ENCODE data around the gene ISX. TPM values are rescaled to one million over a fixed set of nuclear protein-coding genes. Genes with fewer than 3 reads are reported as not detected.

The ISX gene
- total RNA-seq, 1 experiment from 2014 or later: not detected

DNA sequence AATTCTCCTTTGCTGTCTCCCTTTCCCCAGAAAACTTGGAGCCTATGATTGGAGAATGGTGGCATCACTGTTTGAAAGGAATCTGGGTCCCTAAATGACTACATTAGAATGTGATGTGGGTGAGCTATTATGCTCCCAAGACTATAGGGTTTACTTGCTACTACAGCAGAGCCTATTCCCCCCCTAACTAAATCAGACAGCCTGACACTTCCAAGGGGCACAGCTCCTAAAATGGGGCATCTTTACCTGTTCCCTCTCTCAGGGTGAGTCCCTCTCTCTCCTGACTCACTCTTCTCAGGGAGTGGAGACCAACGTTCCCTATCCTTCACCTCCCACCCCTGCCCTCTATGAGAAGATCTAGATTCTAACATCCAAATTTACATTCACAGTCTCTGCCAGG, 775 bp upstream of the ISX start:
- DNase-seq (ENCODE audit: low spot score): no peak
- H3K27ac Mint-ChIP-seq: no peak overlapping the region
- no peaks in the 10 kb centered on the region for H3K36me3 Mint-ChIP-seq
- no peaks in the 10 kb centered on the region; the same call in 1 of the 2 replicates for H3K9me3 Mint-ChIP-seq
- no peak for ATAC-seq
- H3K27me3 Mint-ChIP-seq (ENCODE audit: low read depth): no peaks in the 10 kb centered on the region
- ChIA-PET POLR2A (no interaction called here), CTCF (no interaction called here)
- H3K4me1 Mint-ChIP-seq: 0 out of 2 replicates have a peak, but pooled peaks cover 3% of the 10 kb centered on the region
- no peak for TF ChIP-seq NFATC4 (CRISPR knock-in tag; IDR thresholded peaks at IDR 0.05)
- no peak for TF ChIP-seq NR3C1 (CRISPR knock-in tag; conservative IDR thresholded peaks at IDR 0.05; ENCODE audit: low read depth)
- TF ChIP-seq, protein P1, sequence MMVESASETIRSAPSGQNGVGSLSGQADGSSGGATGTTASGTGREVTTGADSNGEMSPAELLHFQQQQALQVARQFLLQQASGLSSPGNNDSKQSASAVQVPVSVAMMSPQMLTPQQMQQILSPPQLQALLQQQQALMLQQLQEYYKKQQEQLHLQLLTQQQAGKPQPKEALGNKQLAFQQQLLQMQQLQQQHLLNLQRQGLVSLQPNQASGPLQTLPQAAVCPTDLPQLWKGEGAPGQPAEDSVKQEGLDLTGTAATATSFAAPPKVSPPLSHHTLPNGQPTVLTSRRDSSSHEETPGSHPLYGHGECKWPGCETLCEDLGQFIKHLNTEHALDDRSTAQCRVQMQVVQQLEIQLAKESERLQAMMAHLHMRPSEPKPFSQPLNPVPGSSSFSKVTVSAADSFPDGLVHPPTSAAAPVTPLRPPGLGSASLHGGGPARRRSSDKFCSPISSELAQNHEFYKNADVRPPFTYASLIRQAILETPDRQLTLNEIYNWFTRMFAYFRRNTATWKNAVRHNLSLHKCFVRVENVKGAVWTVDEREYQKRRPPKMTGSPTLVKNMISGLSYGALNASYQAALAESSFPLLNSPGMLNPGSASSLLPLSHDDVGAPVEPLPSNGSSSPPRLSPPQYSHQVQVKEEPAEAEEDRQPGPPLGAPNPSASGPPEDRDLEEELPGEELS (CRISPR knock-in tag; IDR thresholded peaks at IDR 0.05): no peak
- TF ChIP-seq, protein P2, sequence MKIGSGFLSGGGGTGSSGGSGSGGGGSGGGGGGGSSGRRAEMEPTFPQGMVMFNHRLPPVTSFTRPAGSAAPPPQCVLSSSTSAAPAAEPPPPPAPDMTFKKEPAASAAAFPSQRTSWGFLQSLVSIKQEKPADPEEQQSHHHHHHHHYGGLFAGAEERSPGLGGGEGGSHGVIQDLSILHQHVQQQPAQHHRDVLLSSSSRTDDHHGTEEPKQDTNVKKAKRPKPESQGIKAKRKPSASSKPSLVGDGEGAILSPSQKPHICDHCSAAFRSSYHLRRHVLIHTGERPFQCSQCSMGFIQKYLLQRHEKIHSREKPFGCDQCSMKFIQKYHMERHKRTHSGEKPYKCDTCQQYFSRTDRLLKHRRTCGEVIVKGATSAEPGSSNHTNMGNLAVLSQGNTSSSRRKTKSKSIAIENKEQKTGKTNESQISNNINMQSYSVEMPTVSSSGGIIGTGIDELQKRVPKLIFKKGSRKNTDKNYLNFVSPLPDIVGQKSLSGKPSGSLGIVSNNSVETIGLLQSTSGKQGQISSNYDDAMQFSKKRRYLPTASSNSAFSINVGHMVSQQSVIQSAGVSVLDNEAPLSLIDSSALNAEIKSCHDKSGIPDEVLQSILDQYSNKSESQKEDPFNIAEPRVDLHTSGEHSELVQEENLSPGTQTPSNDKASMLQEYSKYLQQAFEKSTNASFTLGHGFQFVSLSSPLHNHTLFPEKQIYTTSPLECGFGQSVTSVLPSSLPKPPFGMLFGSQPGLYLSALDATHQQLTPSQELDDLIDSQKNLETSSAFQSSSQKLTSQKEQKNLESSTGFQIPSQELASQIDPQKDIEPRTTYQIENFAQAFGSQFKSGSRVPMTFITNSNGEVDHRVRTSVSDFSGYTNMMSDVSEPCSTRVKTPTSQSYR (CRISPR knock-in tag; IDR thresholded peaks at IDR 0.05): no peak
- TF ChIP-seq, protein P3, sequence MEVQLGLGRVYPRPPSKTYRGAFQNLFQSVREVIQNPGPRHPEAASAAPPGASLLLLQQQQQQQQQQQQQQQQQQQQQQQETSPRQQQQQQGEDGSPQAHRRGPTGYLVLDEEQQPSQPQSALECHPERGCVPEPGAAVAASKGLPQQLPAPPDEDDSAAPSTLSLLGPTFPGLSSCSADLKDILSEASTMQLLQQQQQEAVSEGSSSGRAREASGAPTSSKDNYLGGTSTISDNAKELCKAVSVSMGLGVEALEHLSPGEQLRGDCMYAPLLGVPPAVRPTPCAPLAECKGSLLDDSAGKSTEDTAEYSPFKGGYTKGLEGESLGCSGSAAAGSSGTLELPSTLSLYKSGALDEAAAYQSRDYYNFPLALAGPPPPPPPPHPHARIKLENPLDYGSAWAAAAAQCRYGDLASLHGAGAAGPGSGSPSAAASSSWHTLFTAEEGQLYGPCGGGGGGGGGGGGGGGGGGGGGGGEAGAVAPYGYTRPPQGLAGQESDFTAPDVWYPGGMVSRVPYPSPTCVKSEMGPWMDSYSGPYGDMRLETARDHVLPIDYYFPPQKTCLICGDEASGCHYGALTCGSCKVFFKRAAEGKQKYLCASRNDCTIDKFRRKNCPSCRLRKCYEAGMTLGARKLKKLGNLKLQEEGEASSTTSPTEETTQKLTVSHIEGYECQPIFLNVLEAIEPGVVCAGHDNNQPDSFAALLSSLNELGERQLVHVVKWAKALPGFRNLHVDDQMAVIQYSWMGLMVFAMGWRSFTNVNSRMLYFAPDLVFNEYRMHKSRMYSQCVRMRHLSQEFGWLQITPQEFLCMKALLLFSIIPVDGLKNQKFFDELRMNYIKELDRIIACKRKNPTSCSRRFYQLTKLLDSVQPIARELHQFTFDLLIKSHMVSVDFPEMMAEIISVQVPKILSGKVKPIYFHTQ (CRISPR knock-in tag; IDR thresholded peaks at IDR 0.05): no peak
- no peak for TF ChIP-seq FOXJ3 (CRISPR knock-in tag; IDR thresholded peaks at IDR 0.05; ENCODE audit: borderline replicate concordance)
- TF ChIP-seq, protein P4, sequence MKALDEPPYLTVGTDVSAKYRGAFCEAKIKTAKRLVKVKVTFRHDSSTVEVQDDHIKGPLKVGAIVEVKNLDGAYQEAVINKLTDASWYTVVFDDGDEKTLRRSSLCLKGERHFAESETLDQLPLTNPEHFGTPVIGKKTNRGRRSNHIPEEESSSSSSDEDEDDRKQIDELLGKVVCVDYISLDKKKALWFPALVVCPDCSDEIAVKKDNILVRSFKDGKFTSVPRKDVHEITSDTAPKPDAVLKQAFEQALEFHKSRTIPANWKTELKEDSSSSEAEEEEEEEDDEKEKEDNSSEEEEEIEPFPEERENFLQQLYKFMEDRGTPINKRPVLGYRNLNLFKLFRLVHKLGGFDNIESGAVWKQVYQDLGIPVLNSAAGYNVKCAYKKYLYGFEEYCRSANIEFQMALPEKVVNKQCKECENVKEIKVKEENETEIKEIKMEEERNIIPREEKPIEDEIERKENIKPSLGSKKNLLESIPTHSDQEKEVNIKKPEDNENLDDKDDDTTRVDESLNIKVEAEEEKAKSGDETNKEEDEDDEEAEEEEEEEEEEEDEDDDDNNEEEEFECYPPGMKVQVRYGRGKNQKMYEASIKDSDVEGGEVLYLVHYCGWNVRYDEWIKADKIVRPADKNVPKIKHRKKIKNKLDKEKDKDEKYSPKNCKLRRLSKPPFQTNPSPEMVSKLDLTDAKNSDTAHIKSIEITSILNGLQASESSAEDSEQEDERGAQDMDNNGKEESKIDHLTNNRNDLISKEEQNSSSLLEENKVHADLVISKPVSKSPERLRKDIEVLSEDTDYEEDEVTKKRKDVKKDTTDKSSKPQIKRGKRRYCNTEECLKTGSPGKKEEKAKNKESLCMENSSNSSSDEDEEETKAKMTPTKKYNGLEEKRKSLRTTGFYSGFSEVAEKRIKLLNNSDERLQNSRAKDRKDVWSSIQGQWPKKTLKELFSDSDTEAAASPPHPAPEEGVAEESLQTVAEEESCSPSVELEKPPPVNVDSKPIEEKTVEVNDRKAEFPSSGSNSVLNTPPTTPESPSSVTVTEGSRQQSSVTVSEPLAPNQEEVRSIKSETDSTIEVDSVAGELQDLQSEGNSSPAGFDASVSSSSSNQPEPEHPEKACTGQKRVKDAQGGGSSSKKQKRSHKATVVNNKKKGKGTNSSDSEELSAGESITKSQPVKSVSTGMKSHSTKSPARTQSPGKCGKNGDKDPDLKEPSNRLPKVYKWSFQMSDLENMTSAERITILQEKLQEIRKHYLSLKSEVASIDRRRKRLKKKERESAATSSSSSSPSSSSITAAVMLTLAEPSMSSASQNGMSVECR (CRISPR knock-in tag; IDR thresholded peaks at IDR 0.05; ENCODE audit: borderline replicate concordance): no peak
- TF ChIP-seq, protein P5, sequence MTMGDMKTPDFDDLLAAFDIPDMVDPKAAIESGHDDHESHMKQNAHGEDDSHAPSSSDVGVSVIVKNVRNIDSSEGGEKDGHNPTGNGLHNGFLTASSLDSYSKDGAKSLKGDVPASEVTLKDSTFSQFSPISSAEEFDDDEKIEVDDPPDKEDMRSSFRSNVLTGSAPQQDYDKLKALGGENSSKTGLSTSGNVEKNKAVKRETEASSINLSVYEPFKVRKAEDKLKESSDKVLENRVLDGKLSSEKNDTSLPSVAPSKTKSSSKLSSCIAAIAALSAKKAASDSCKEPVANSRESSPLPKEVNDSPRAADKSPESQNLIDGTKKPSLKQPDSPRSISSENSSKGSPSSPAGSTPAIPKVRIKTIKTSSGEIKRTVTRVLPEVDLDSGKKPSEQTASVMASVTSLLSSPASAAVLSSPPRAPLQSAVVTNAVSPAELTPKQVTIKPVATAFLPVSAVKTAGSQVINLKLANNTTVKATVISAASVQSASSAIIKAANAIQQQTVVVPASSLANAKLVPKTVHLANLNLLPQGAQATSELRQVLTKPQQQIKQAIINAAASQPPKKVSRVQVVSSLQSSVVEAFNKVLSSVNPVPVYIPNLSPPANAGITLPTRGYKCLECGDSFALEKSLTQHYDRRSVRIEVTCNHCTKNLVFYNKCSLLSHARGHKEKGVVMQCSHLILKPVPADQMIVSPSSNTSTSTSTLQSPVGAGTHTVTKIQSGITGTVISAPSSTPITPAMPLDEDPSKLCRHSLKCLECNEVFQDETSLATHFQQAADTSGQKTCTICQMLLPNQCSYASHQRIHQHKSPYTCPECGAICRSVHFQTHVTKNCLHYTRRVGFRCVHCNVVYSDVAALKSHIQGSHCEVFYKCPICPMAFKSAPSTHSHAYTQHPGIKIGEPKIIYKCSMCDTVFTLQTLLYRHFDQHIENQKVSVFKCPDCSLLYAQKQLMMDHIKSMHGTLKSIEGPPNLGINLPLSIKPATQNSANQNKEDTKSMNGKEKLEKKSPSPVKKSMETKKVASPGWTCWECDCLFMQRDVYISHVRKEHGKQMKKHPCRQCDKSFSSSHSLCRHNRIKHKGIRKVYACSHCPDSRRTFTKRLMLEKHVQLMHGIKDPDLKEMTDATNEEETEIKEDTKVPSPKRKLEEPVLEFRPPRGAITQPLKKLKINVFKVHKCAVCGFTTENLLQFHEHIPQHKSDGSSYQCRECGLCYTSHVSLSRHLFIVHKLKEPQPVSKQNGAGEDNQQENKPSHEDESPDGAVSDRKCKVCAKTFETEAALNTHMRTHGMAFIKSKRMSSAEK (CRISPR knock-in tag; IDR thresholded peaks at IDR 0.05; ENCODE audit: borderline replicate concordance): no peak
- no peak for TF ChIP-seq ZNF396 (CRISPR knock-in tag; IDR thresholded peaks at IDR 0.05; ENCODE audit: borderline replicate concordance)
- TF ChIP-seq SMAD3 (CRISPR knock-in tag; IDR thresholded peaks at IDR 0.05; ENCODE audit: borderline replicate concordance): no peak
- TF ChIP-seq, protein P6, sequence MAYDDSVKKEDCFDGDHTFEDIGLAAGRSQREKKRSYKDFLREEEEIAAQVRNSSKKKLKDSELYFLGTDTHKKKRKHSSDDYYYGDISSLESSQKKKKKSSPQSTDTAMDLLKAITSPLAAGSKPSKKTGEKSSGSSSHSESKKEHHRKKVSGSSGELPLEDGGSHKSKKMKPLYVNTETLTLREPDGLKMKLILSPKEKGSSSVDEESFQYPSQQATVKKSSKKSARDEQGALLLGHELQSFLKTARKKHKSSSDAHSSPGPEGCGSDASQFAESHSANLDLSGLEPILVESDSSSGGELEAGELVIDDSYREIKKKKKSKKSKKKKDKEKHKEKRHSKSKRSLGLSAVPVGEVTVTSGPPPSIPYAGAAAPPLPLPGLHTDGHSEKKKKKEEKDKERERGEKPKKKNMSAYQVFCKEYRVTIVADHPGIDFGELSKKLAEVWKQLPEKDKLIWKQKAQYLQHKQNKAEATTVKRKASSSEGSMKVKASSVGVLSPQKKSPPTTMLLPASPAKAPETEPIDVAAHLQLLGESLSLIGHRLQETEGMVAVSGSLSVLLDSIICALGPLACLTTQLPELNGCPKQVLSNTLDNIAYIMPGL (CRISPR knock-in tag; IDR thresholded peaks at IDR 0.05): no peak
- no peak for TF ChIP-seq GRHL2 (CRISPR knock-in tag; IDR thresholded peaks at IDR 0.05; ENCODE audit: insufficient replicate concordance, severe bottlenecking)
- no peak overlapping the region for H3K4me3 Mint-ChIP-seq

All from WTC11 (cell line).